Epithelial cell of proximal tubule (primary cell): Measurements from ENCODE around the gene UGDH. TPM values are rescaled to one million over a fixed set of nuclear protein-coding genes. Genes with fewer than 3 reads are reported as not detected.

ENCODE experiments used
- DNase-seq: peaks from one replicate; pipeline ENCODE4 v3.0.0-alpha.2; 2011; ENCODE audit warnings: low read depth
- H3K4me3 ChIP-seq: 2 replicates; pipeline ENCODE4 v1.5.1; 2011; ENCODE audit warnings: low read depth, mild to moderate bottlenecking, low read length
- CTCF ChIP-seq: conservative IDR thresholded peaks from 2 replicates; pipeline ENCODE4 v1.5.1; 2012; ENCODE audit warnings: low read depth, mild to moderate bottlenecking, low read length
- total RNA-seq: library from RNA; depleted of rRNA; stranded (reverse); fragments of >200 nt; gene quantifications from 2 replicates; pipeline ENCODE4 v1.2.3, GENCODE V29; 2015

Gene UGDH
- total RNA-seq, 1 donor from 2014 or later, result 97.4 TPM

DNA sequence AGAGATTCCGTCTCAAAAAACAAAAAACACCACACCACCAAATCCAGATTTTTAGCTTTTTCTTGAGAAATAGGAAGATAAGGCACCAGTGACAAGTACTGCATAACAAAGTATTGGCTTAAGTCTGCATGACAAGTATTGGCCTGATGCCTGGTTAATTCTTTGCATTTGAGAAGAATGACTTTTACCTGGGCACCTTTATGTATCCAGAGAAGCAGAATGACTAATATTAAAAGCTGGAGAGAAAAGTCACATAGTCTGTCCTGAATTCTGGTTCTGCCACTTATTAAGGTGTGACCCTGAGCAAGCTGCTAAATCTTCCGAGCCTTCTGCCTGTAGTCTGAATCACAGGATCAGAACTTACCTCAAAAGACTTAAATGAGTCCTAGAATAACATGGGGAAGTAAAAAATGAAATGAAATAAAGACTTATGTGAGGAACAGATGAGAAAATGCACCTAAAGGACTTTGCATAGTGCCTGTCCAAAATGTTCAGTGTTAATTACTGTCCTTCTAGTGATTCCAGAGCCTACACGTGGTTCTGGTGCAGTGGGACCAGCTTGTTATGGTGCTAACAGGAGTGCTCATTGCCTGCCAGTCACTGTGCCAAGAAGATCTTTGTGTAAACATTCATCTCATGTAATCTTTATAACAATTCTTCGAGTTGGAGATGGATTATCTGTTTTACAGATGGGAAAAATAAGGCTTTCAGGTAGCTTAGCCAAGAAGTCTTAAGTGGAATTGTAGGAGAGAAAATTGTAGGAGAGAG, 31.6 kb downstream of the UGDH start:
- DNase-seq, result no peak
- no peak overlapping the region for H3K4me3 ChIP-seq
- TF ChIP-seq CTCF, result no peak

GRCh38 chr4:39494354-39494753, 32.9 kb downstream of the UGDH start:
- DNase-seq, result no peak
- no peak overlapping the region for H3K4me3 ChIP-seq
- no peak for TF ChIP-seq CTCF

DNA sequence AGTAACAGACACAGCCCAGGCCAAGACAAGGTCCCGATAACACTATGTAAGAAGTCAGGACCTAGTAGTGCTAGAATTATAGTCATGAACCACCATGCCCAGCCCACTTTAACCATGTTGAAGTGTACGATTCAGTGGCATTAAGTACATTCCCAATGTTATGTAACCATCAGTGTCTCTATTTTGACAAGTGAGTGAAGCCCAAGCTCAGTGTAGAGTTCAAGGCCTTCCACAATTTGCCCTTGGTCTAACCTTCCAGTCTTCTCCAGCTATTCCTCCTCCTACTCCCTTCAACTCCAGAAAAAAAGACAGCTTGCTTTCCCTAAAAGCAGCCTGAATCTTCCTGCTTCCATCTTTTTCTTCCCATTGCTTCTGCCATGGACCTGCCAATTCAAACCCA, 36.9 kb downstream of the UGDH start:
- DNase-seq, result no peak
- TF ChIP-seq CTCF, result no peak
- H3K4me3 ChIP-seq, result no peak overlapping the region

DNA sequence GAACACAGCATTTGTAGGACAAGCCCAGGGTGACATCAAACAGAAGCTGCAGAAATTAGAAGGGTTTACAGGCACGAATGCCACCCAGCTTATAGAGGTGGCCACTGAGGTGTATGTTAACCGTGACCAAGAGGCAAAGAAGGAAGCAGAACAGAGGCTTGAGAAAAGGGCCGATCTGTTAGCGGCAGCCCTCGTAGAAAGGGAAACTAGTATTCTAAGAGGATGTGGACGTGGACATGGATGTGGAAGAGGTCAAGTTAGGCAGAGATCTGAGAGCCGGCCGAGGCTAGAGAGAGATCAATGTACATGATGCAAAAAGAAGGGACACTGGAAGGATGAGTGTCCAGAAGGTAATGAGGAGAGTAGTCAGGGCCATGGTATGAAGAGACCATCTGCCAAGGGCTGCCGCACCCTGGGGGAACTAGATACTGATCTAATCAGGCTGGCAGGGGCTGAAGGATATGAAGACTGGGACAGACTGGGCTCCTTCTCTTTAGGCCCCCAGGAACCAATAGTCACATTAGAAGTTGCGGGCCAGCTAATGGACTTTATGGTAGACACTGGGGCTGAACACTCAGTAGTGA, 40.9 kb downstream of the UGDH start:
- no peak for DNase-seq
- no peak overlapping the region for H3K4me3 ChIP-seq
- no peak for TF ChIP-seq CTCF

DNA sequence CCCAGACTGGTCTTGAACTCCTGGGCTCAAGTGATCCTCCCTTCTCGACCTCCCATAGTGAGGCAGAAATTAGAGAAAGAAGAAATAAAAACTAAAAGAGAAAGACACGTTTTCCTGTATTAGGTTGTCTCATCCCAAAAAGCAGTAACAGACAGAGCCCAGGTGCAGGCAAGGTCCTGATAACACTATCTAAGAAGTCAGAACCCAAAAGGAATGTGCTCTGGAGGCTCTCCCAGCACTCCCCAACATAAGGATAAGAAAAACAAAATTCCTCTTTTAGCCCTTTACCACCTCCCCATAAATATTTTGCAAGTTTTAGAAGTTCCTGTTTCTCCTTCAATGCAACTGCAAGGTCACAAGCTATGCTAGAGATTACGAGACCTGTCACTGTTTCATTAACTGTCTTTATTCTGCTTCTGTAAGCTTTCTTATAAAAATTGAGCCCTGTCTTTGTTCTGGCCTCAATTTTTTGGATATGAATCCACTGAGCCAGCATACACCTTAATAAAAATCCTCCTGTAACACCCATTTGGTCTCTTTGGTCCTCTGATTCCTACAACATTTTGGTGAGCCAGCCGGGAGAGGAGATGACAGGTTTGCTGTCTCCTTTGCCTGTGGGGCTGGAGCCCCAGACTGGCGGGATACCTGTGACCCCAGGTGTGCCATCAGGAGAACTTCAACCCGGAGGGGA, 42.5 kb downstream of the UGDH start:
- no peak for TF ChIP-seq CTCF
- no peak for DNase-seq
- H3K4me3 ChIP-seq, result no peak overlapping the region

DNA sequence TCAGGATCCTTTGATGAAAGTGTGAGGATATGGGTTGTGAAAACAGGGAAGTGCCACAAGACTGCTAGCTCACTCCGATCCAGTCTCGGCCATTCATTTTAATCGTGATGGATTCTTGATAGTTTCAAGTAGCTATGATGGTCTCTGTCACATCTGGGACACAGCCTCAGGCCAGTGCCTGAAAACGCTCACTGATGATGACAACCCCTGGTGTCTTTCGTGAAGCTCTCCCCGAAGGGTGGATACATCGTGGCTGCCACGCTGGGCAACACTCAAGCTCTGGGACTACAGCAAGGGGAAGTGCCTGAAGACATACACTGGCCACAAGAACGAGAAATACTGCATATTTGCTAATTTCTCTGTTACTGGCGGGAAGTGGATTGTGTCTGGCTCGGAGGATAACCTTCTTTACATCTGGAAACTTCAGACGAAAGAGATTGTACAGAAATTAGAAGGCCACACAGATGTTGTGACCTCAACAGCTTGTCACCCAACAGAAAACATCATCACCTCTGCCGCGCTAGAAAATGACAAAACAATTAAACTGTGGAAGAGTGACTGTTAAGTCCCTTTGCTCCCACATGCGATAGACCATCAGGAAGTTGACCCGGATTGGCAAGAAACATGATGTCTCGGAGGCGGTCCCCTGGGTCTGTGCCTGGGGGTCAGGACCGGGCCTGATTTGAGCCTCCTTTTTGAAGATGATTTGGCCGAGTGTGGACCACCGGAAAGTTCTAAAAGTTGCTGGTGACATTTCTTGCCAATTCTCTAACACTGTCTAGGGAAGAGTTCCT, 46.1 kb downstream of the UGDH start:
- no peak for TF ChIP-seq CTCF
- no peak overlapping the region for H3K4me3 ChIP-seq
- no peak for DNase-seq
